Measurements from ENCODE around the gene EFCAB6.
"Not testable (repeated sequence)": the region's sequence is repeated elsewhere in the genome, so short reads cannot be mapped to it uniquely, and the experiment has no call there.

EFCAB6 gene

GRCh38 chr22:43681731-43682360 lies 130.3 kb downstream of the EFCAB6 start:
- no peaks in the 10 kb centered on the region for H3K27me3 ChIP-seq (replicated peaks; ENCODE audit: control insufficient read depth, insufficient read depth, low read length)
- no peaks in the 10 kb centered on the region for H3K4me1 ChIP-seq (ENCODE audit: control insufficient read depth, insufficient read depth, low read length)
- H3K36me3 ChIP-seq (ENCODE audit: control insufficient read depth, insufficient read depth, low read length, severe bottlenecking): no peaks in the 10 kb centered on the region
- H3K9ac ChIP-seq (ENCODE audit: low read length): no peak overlapping the region
- DNase-seq (ENCODE audit: low read depth): no peak
- no peak overlapping the region for H3K4me3 ChIP-seq (ENCODE audit: low read length)
- peaks cover 8% of the 10 kb centered on the region for H3K9me3 ChIP-seq (ENCODE audit: control insufficient read depth, low read length)

GRCh38 chr22:43670513-43670912 lies 141.6 kb downstream of the EFCAB6 start:
- Histone ChIP-seq H3K9ac (ENCODE audit: low read length) (no peak overlapping the region), H3K4me3 (ENCODE audit: low read length) (no peak overlapping the region), H3K36me3 (ENCODE audit: control insufficient read depth, insufficient read depth, low read length, severe bottlenecking) (no peaks in the 10 kb centered on the region), H3K27me3 (replicated peaks; ENCODE audit: control insufficient read depth, insufficient read depth, low read length) (no peaks in the 10 kb centered on the region), H3K9me3 (ENCODE audit: control insufficient read depth, low read length) (no peaks in the 10 kb centered on the region), H3K4me1 (ENCODE audit: control insufficient read depth, insufficient read depth, low read length) (no peaks in the 10 kb centered on the region)
- DNase-seq (ENCODE audit: low read depth): no peak

- no peaks in the 10 kb centered on the region for H3K4me1 ChIP-seq (ENCODE audit: control insufficient read depth, insufficient read depth, low read length)
- H3K9me3 ChIP-seq (ENCODE audit: control insufficient read depth, low read length): no peaks in the 10 kb centered on the region
- no peaks in the 10 kb centered on the region for H3K36me3 ChIP-seq (ENCODE audit: control insufficient read depth, insufficient read depth, low read length, severe bottlenecking)
- no peak overlapping the region for H3K4me3 ChIP-seq (ENCODE audit: low read length)
- no peak for DNase-seq (ENCODE audit: low read depth)
- H3K9ac ChIP-seq (ENCODE audit: low read length): no peak overlapping the region
- H3K27me3 ChIP-seq (replicated peaks; ENCODE audit: control insufficient read depth, insufficient read depth, low read length): no peaks in the 10 kb centered on the region
Observed at GRCh38 chr22:43669190-43669589, 142.9 kb downstream of the EFCAB6 start.

- H3K9me3 ChIP-seq (ENCODE audit: control insufficient read depth, low read length): no peaks in the 10 kb centered on the region
- H3K36me3 ChIP-seq (ENCODE audit: control insufficient read depth, insufficient read depth, low read length, severe bottlenecking): no peaks in the 10 kb centered on the region
- no peaks in the 10 kb centered on the region for H3K27me3 ChIP-seq (replicated peaks; ENCODE audit: control insufficient read depth, insufficient read depth, low read length)
- no peak for DNase-seq (ENCODE audit: low read depth)
- no peak overlapping the region for H3K4me3 ChIP-seq (ENCODE audit: low read length)
- no peaks in the 10 kb centered on the region for H3K4me1 ChIP-seq (ENCODE audit: control insufficient read depth, insufficient read depth, low read length)
- no peak overlapping the region for H3K9ac ChIP-seq (ENCODE audit: low read length)
Observed at GRCh38 chr22:43667656-43668055, 144.4 kb downstream of the EFCAB6 start.

GRCh38 chr22:43666457-43666856 lies 145.6 kb downstream of the EFCAB6 start:
- Histone ChIP-seq H3K36me3 (ENCODE audit: control insufficient read depth, insufficient read depth, low read length, severe bottlenecking) (no peaks in the 10 kb centered on the region), H3K9me3 (ENCODE audit: control insufficient read depth, low read length) (no peaks in the 10 kb centered on the region), H3K4me1 (ENCODE audit: control insufficient read depth, insufficient read depth, low read length) (no peaks in the 10 kb centered on the region), H3K4me3 (ENCODE audit: low read length) (no peak overlapping the region), H3K27me3 (replicated peaks; ENCODE audit: control insufficient read depth, insufficient read depth, low read length) (no peaks in the 10 kb centered on the region), H3K9ac (ENCODE audit: low read length) (no peak overlapping the region)
- DNase-seq (ENCODE audit: low read depth): no peak

- DNase-seq (ENCODE audit: low read depth): no peak
- H3K4me1 ChIP-seq (ENCODE audit: control insufficient read depth, insufficient read depth, low read length): no peaks in the 10 kb centered on the region
- H3K4me3 ChIP-seq (ENCODE audit: low read length): no peak overlapping the region
- no peaks in the 10 kb centered on the region for H3K36me3 ChIP-seq (ENCODE audit: control insufficient read depth, insufficient read depth, low read length, severe bottlenecking)
- H3K9ac ChIP-seq (ENCODE audit: low read length): no peak overlapping the region
- no peaks in the 10 kb centered on the region for H3K27me3 ChIP-seq (replicated peaks; ENCODE audit: control insufficient read depth, insufficient read depth, low read length)
- no peaks in the 10 kb centered on the region for H3K9me3 ChIP-seq (ENCODE audit: control insufficient read depth, low read length)
Observed at GRCh38 chr22:43658823-43659222, 153.3 kb downstream of the EFCAB6 start.

GRCh38 chr22:43656581-43656980 lies 155.5 kb downstream of the EFCAB6 start:
- H3K27me3 ChIP-seq (replicated peaks; ENCODE audit: control insufficient read depth, insufficient read depth, low read length); DNase-seq (ENCODE audit: low read depth); H3K36me3 ChIP-seq (ENCODE audit: control insufficient read depth, insufficient read depth, low read length, severe bottlenecking); H3K4me1 ChIP-seq (ENCODE audit: control insufficient read depth, insufficient read depth, low read length); H3K4me3 ChIP-seq (ENCODE audit: low read length); H3K9ac ChIP-seq (ENCODE audit: low read length): not testable (repeated sequence)
- H3K9me3 ChIP-seq (ENCODE audit: control insufficient read depth, low read length): peaks cover 15% of the 10 kb centered on the region

- no peak overlapping the region for H3K9ac ChIP-seq (ENCODE audit: low read length)
- H3K9me3 ChIP-seq (ENCODE audit: control insufficient read depth, low read length): peaks cover 15% of the 10 kb centered on the region
- no peaks in the 10 kb centered on the region for H3K36me3 ChIP-seq (ENCODE audit: control insufficient read depth, insufficient read depth, low read length, severe bottlenecking)
- H3K27me3 ChIP-seq (replicated peaks; ENCODE audit: control insufficient read depth, insufficient read depth, low read length): no peaks in the 10 kb centered on the region
- no peak for DNase-seq (ENCODE audit: low read depth)
- no peaks in the 10 kb centered on the region for H3K4me1 ChIP-seq (ENCODE audit: control insufficient read depth, insufficient read depth, low read length)
- H3K4me3 ChIP-seq (ENCODE audit: low read length): no peak overlapping the region
Observed at GRCh38 chr22:43654271-43654670, 157.8 kb downstream of the EFCAB6 start.

- Histone ChIP-seq H3K27me3 (replicated peaks; ENCODE audit: control insufficient read depth, insufficient read depth, low read length) (no peaks in the 10 kb centered on the region), H3K9ac (ENCODE audit: low read length) (no peak overlapping the region), H3K36me3 (ENCODE audit: control insufficient read depth, insufficient read depth, low read length, severe bottlenecking) (no peaks in the 10 kb centered on the region), H3K4me3 (ENCODE audit: low read length) (no peak overlapping the region), H3K4me1 (ENCODE audit: control insufficient read depth, insufficient read depth, low read length) (no peaks in the 10 kb centered on the region), H3K9me3 (ENCODE audit: control insufficient read depth, low read length) (peaks cover 15% of the 10 kb centered on the region)
- DNase-seq (ENCODE audit: low read depth): no peak
Observed at GRCh38 chr22:43652845-43653244, 159.3 kb downstream of the EFCAB6 start.

GRCh38 chr22:43643387-43643786 lies 168.7 kb downstream of the EFCAB6 start:
- H3K36me3 ChIP-seq (ENCODE audit: control insufficient read depth, insufficient read depth, low read length, severe bottlenecking): no peaks in the 10 kb centered on the region
- no peak overlapping the region for H3K4me3 ChIP-seq (ENCODE audit: low read length)
- H3K9me3 ChIP-seq (ENCODE audit: control insufficient read depth, low read length): peaks cover 18% of the 10 kb centered on the region
- H3K9ac ChIP-seq (ENCODE audit: low read length): no peak overlapping the region
- H3K4me1 ChIP-seq (ENCODE audit: control insufficient read depth, insufficient read depth, low read length): no peaks in the 10 kb centered on the region
- DNase-seq (ENCODE audit: low read depth): no peak
- H3K27me3 ChIP-seq (replicated peaks; ENCODE audit: control insufficient read depth, insufficient read depth, low read length): no peaks in the 10 kb centered on the region

GRCh38 chr22:43642319-43643206 lies 169.5 kb downstream of the EFCAB6 start:
- DNase-seq (ENCODE audit: low read depth): no peak
- no peak overlapping the region for H3K4me3 ChIP-seq (ENCODE audit: low read length)
- peaks cover 18% of the 10 kb centered on the region for H3K9me3 ChIP-seq (ENCODE audit: control insufficient read depth, low read length)
- H3K27me3 ChIP-seq (replicated peaks; ENCODE audit: control insufficient read depth, insufficient read depth, low read length): no peaks in the 10 kb centered on the region
- no peak overlapping the region for H3K9ac ChIP-seq (ENCODE audit: low read length)
- no peaks in the 10 kb centered on the region for H3K4me1 ChIP-seq (ENCODE audit: control insufficient read depth, insufficient read depth, low read length)
- H3K36me3 ChIP-seq (ENCODE audit: control insufficient read depth, insufficient read depth, low read length, severe bottlenecking): no peaks in the 10 kb centered on the region

All from adipocyte (in vitro differentiated cells).